HepG2 (cell line): ENCODE data around the gene HSF4. TPM values are rescaled to one million over a fixed set of nuclear protein-coding genes. Genes with fewer than 3 reads are reported as not detected.
A peak's percentile ranks its signal among the peaks of the same experiment; 100 is the strongest.

Source experiments
- ARNT2 ChIP-seq: sonication (generic); formaldehyde crosslinking; IDR thresholded peaks from 2 replicates; pipeline ENCODE4 v1.8.0; 2022; ENCODE audit warnings: mild to moderate bottlenecking, low read depth, missing genetic modification reagents, moderate library complexity
- ATM ChIP-seq: fragments of 450-650 bp; IDR thresholded peaks from 2 replicates; pipeline ENCODE4 v1.7.1; 2017; ENCODE audit warnings: mild to moderate bottlenecking, borderline replicate concordance
- ELF1 ChIP-seq: sonication (generic); formaldehyde crosslinking; IDR thresholded peaks from 2 replicates; pipeline ENCODE4 v1.4.0; 2020; ENCODE audit warnings: missing genetic modification reagents
- FOSL2 ChIP-seq: sonication (generic); formaldehyde crosslinking; IDR thresholded peaks from 2 replicates; pipeline ENCODE4 v1.4.0; 2020; ENCODE audit warnings: missing genetic modification reagents
- GATA4 ChIP-seq: sonication (generic); IDR thresholded peaks from 2 replicates; pipeline ENCODE4 v1.6.1; 2016; ENCODE audit warnings: antibody characterized with exemption, low read depth, borderline replicate concordance
- HNF4G ChIP-seq, 2 experiments: sonication (generic) in 1 of 2; formaldehyde crosslinking in 1 of 2; IDR thresholded peaks; 2 replicates each; pipeline versions ENCODE4 v1.4.0 to v1.6.1; 2011 to 2020; ENCODE audit warnings: borderline replicate concordance in 2 of 2, low read depth in 2 of 2, mild to moderate bottlenecking in 2 of 2, low read length in 1 of 2, missing genetic modification reagents in 1 of 2, moderate library complexity in 1 of 2
- ONECUT2 ChIP-seq: sonication (generic); formaldehyde crosslinking; IDR thresholded peaks from 2 replicates; pipeline ENCODE4 v1.4.0; 2020; ENCODE audit warnings: missing genetic modification reagents
- PAX8 ChIP-seq: sonication (generic); formaldehyde crosslinking; IDR thresholded peaks from 2 replicates; pipeline ENCODE4 v1.8.0; 2022; ENCODE audit warnings: mild to moderate bottlenecking, missing genetic modification reagents, borderline replicate concordance
- SPEN ChIP-seq: sonication (generic); formaldehyde crosslinking; IDR thresholded peaks from 2 replicates; pipeline ENCODE4 v1.5.1; 2020; ENCODE audit warnings: low read depth, mild to moderate bottlenecking, missing genetic modification reagents
- SRSF1 ChIP-seq: fragments of 200-400 bp; formaldehyde crosslinking; optimal IDR thresholded peaks from 2 replicates; pipeline ENCODE3; 2017; ENCODE audit warnings: mild to moderate bottlenecking, low read depth, low read length, moderate library complexity
- THYN1 ChIP-seq: sonication (generic); formaldehyde crosslinking; IDR thresholded peaks from 2 replicates; pipeline ENCODE4 v1.8.1; 2023; ENCODE audit warnings: low read depth, mild to moderate bottlenecking, moderate library complexity, missing genetic modification reagents, borderline replicate concordance
- U2AF2 ChIP-seq: fragments of 200-400 bp; formaldehyde crosslinking; IDR thresholded peaks from 2 replicates; pipeline ENCODE4 v1.6.1; 2017; ENCODE audit warnings: low read depth, mild to moderate bottlenecking, low read length
- ZC3H4 ChIP-seq: sonication (generic); formaldehyde crosslinking; IDR thresholded peaks from 2 replicates; pipeline ENCODE4 v1.4.0; 2020; ENCODE audit warnings: missing genetic modification reagents, borderline replicate concordance
- ZFP41 ChIP-seq: sonication (generic); formaldehyde crosslinking; IDR thresholded peaks from 2 replicates; pipeline ENCODE4 v1.4.0; 2020; ENCODE audit warnings: mild to moderate bottlenecking, missing genetic modification reagents, borderline replicate concordance
- ZNF446 ChIP-seq: sonication (generic); formaldehyde crosslinking; IDR thresholded peaks from 2 replicates; pipeline ENCODE4 v1.5.0; 2020; ENCODE audit warnings: mild to moderate bottlenecking, missing genetic modification reagents
- ZNF549 ChIP-seq: sonication (generic); formaldehyde crosslinking; IDR thresholded peaks from 2 replicates; pipeline ENCODE4 v1.5.0; 2020; ENCODE audit warnings: missing genetic modification reagents
- polyA plus RNA-seq, 8 experiments: library from polyadenylated mRNA; depleted of rRNA in 3 of 8; stranded (reverse) in 7 of 8; unstranded in 1 of 8; fragments of >200 nt; fragmentation: Illumina TruSeq in 4 of 8; extraction: Trizol in 4 of 8; gene quantifications; 2 replicates each; pipeline versions ENCODE4 v1.2.1 to v1.2.3, GENCODE V29; 2011 to 2016; ENCODE audit warnings: low read depth in 4 of 8, missing spikeins in 1 of 8, mixed read lengths in 1 of 8; ENCODE audit not compliant: insufficient read depth in 1 of 8
- total RNA-seq, 5 experiments: library from RNA; depleted of rRNA; stranded (reverse); fragments of >200 nt; fragmentation: Illumina TruSeq; extraction: Trizol; gene quantifications; 2 replicates each; pipeline ENCODE4 v1.2.3, GENCODE V29; 2016; ENCODE audit warnings: low read depth in 1 of 5
- TF ChIP-seq, protein P1 (sequence below): sonication (generic); formaldehyde crosslinking; IDR thresholded peaks from 2 replicates; pipeline ENCODE4 v1.8.1; 2022; ENCODE audit warnings: low read depth, mild to moderate bottlenecking, missing genetic modification reagents
- TF ChIP-seq, protein P2 (sequence below): IDR thresholded peaks from 2 replicates; pipeline ENCODE4 v1.6.1; 2018; ENCODE audit warnings: missing genetic modification reagents
- TF ChIP-seq, protein P3 (sequence below): sonication (generic); formaldehyde crosslinking; IDR thresholded peaks from 2 replicates; pipeline ENCODE4 v1.8.1; 2023; ENCODE audit warnings: mild to moderate bottlenecking, missing genetic modification reagents, borderline replicate concordance

HSF4 gene
- total and polyA plus RNA-seq, 2 of the 13 experiments (the other 11 are each of a cell fraction or from before 2014, with no cell fraction given), result 3.5 to 16.9 TPM

DNA sequence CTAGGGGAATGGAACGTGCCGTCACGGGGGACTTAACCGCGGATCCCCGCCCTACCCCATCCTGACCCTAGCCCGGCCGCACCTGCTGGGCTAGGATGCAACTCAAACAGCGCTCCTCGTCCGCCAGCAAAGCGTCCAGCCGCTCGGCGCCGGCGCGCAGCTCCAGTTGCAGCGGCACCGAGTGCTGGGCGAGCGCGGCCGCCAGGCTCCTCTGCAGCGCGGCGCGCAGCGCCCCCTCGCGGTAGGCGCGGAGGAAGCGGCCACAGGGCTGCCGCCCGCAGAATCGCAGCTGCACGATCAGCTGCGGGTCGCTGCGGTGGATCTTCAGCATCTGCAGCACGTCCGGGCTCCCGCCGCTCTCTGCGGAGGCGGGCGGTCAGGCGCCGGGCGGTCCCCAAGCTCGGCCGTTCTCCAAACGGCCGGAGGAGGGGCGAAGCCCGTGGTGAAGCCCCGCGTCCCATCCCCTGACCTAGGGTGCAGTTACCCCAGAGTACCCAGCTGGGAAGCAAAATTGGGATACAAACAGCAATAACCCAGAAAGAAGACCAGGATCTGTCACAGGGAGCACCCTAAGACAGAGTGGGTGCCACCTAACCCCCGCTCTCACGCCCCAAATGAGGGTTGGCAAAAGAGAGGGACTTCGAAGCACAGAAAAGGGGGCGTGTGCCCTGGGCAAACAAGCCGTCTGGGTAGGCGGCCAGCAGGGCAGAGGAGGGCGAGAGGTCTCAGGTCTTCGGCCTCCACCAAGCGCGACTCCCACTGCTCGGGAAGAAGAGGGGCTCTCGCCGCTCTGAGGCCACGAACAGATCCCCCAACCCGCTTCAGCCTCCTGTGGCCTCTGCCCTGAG is 9.0 kb upstream of the HSF4 start (continued):
- TF ChIP-seq, protein P1, sequence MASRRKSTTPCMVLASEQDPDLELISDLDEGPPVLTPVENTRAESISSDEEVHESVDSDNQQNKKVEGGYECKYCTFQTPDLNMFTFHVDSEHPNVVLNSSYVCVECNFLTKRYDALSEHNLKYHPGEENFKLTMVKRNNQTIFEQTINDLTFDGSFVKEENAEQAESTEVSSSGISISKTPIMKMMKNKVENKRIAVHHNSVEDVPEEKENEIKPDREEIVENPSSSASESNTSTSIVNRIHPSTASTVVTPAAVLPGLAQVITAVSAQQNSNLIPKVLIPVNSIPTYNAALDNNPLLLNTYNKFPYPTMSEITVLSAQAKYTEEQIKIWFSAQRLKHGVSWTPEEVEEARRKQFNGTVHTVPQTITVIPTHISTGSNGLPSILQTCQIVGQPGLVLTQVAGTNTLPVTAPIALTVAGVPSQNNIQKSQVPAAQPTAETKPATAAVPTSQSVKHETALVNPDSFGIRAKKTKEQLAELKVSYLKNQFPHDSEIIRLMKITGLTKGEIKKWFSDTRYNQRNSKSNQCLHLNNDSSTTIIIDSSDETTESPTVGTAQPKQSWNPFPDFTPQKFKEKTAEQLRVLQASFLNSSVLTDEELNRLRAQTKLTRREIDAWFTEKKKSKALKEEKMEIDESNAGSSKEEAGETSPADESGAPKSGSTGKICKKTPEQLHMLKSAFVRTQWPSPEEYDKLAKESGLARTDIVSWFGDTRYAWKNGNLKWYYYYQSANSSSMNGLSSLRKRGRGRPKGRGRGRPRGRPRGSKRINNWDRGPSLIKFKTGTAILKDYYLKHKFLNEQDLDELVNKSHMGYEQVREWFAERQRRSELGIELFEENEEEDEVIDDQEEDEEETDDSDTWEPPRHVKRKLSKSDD, result peak; percentile 81; the same call in 1 of the 2 replicates
- TF ChIP-seq ATM (no peak), ELF1 (CRISPR knock-in tag) (no peak), ZC3H4 (CRISPR knock-in tag) (no peak), ONECUT2 (no peak), GATA4 (no peak), ZFP41 (CRISPR knock-in tag) (no peak), THYN1 (no peak), PAX8 (CRISPR knock-in tag) (0 out of 2 replicates have a peak, but pooled peaks have one; percentile 58), ZNF549 (CRISPR knock-in tag) (no peak), U2AF2 (no peak), SRSF1 (peak; percentile 37), ZNF446 (CRISPR knock-in tag) (no peak), ARNT2 (CRISPR knock-in tag) (peak; percentile 63; the same call in 1 of the 2 replicates), HNF4G (IDR thresholded peaks at IDR 0.05; ENCODE audit: borderline replicate concordance, low read depth, low read length) (no peak), HNF4G (CRISPR knock-in tag; IDR thresholded peaks at IDR 0.05; ENCODE audit: borderline replicate concordance, low read depth) (no peak), FOSL2 (CRISPR knock-in tag) (no peak; the same call in 1 of the 2 replicates), SPEN (CRISPR knock-in tag) (peak; percentile 78; the same call in 1 of the 2 replicates)
- TF ChIP-seq, protein P2, sequence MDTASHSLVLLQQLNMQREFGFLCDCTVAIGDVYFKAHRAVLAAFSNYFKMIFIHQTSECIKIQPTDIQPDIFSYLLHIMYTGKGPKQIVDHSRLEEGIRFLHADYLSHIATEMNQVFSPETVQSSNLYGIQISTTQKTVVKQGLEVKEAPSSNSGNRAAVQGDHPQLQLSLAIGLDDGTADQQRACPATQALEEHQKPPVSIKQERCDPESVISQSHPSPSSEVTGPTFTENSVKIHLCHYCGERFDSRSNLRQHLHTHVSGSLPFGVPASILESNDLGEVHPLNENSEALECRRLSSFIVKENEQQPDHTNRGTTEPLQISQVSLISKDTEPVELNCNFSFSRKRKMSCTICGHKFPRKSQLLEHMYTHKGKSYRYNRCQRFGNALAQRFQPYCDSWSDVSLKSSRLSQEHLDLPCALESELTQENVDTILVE (CRISPR knock-in tag), result no peak; the same call in 1 of the 2 replicates
- TF ChIP-seq, protein P3, sequence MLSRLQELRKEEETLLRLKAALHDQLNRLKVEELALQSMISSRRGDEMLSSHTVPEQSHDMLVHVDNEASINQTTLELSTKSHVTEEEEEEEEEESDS (CRISPR knock-in tag), result no peak
